ENCODE measurements around the gene WFDC5. TPM values are rescaled to one million over a fixed set of nuclear protein-coding genes. Genes with fewer than 3 reads are reported as not detected.

Gene WFDC5
- polyA plus RNA-seq, 1 of the 3 experiments (the other 2 are of a cell fraction) = 0.08 TPM

DNA sequence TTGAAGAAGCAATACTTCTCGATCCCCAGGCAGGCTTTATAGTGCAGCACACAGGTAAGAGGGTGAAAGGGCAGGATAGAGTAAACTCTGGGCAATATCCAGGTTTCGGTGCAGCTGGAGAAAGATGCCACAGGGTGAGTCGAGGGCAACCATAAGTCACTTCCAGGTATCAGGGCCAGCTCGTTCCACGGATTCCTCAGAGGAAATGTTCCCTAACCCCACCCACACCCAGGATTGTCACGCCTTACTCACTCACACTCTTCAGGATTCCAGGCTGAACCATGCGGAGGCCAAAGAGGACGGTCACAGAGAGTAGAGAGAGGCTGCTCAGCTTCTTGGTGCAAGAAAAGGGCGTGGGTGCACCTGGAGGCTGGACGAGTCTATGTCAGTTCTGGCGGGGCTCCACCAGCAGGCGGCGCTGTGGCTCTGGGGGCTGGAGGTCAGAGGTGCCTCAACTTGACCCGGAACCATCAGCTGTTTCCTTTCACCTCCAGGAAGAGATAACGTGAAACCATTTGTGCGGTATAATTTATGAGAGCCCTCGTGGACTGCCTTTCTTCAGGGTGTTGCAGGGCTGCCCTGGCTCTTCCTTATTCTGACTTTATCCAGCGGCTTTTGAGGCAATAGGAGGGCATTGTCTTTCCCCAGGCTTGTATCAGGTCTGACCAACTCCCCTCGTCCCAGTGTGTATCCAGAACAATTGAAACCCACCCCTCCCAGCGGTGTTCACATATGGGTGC is 23.8 kb upstream of the WFDC5 start:
- no peak overlapping the region for H3K27ac ChIP-seq (ENCODE audit: low read depth in 2 of 2, low read length in 1 of 2)
- H3K4me3 ChIP-seq (ENCODE audit: low read depth in 2 of 2, low read length in 1 of 2) = peak overlapping the region in 1 of 2 experiments; percentile 23; a peak in 1 of 4 replicates
- no peaks in the 10 kb centered on the region for H3K79me2 ChIP-seq (ENCODE audit: insufficient read depth)
- H3K9me3 ChIP-seq = no peaks in the 10 kb centered on the region
- ChIA-PET CTCF (interaction anchor here (0.6 to 2.6 kb wide), 16 partner anchors 9 to 606 kb away, joined by 3 to 20 read pairs (median 4); no protein-coding TSS in a partner anchor), POLR2A (no interaction called here)
- no peaks in the 10 kb centered on the region for H3K36me3 ChIP-seq (replicated peaks in 1 of 2; ENCODE audit: control insufficient read depth in 1 of 2, insufficient read depth in 2 of 2, low read length in 1 of 2)
- peaks cover 18% of the 10 kb centered on the region; the same call in 1 of the 2 replicates for H3K27me3 ChIP-seq (ENCODE audit: insufficient read depth)
- H2AFZ ChIP-seq (ENCODE audit: low read depth) = no peak overlapping the region
- no peaks in the 10 kb centered on the region for H3F3A ChIP-seq (replicated peaks; ENCODE audit: insufficient read depth)
- no peak overlapping the region for H3K9ac ChIP-seq
- H3K9me2 ChIP-seq = no peaks in the 10 kb centered on the region
- DNase-seq = peak; percentile 39
- 20% methylated on average over 20 of the region's 20 CpGs for WGBS (ENCODE audit: low lambda C conversion rate)
- no peaks in the 10 kb centered on the region for H4K20me1 ChIP-seq (ENCODE audit: insufficient read depth)
- TF ChIP-seq RAD21 (IDR thresholded peaks at IDR 0.05; ENCODE audit: low read length) (peak; percentile 42), GABPA (IDR thresholded peaks at IDR 0.05; ENCODE audit: low read depth) (peak; percentile 46), SMC3 (IDR thresholded peaks at IDR 0.05; ENCODE audit: low read depth, low read length) (peak; percentile 39; the same call in 1 of the 2 replicates), YY1 (IDR thresholded peaks at IDR 0.05; ENCODE audit: low read depth) (no peak)
- TF ChIP-seq, protein P1, sequence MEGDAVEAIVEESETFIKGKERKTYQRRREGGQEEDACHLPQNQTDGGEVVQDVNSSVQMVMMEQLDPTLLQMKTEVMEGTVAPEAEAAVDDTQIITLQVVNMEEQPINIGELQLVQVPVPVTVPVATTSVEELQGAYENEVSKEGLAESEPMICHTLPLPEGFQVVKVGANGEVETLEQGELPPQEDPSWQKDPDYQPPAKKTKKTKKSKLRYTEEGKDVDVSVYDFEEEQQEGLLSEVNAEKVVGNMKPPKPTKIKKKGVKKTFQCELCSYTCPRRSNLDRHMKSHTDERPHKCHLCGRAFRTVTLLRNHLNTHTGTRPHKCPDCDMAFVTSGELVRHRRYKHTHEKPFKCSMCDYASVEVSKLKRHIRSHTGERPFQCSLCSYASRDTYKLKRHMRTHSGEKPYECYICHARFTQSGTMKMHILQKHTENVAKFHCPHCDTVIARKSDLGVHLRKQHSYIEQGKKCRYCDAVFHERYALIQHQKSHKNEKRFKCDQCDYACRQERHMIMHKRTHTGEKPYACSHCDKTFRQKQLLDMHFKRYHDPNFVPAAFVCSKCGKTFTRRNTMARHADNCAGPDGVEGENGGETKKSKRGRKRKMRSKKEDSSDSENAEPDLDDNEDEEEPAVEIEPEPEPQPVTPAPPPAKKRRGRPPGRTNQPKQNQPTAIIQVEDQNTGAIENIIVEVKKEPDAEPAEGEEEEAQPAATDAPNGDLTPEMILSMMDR (IDR thresholded peaks at IDR 0.05) = peak; percentile 60
- no peak overlapping the region for H3K4me2 ChIP-seq
- no peaks in the 10 kb centered on the region for H3K4me1 ChIP-seq (ENCODE audit: control insufficient read depth in 1 of 2, insufficient read depth in 2 of 2, low read depth in 1 of 2, low read length in 1 of 2)

DNA sequence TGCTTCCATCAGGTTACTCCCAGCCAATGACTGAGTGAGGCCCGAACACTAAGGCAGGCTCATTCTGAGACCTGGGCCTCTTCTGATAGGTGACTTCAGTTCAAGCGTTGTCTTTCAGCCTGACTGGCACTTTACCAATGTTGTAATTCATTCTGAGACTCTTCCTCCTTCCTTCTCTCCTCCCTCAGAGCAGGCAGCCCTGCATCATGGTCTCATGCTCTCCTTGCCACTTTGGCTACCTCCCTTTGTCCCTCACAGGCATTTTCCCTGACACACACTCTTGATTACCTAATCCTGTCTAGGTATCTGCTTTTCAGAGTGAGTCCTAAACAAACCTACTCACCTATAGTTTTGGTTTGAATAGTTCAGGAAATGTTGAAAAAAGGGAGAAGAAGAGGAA is 21.9 kb upstream of the WFDC5 start:
- CTCF ChIA-PET = interaction anchor here (1.0 kb wide), 1 partner anchor 157 kb away, joined by 3 read pairs; no protein-coding TSS in a partner anchor
- 0% methylated on average over 2 of the region's 2 CpGs for WGBS (ENCODE audit: low lambda C conversion rate)
- Histone ChIP-seq H3K27me3 (ENCODE audit: insufficient read depth) (peaks cover 17% of the 10 kb centered on the region; the same call in 1 of the 2 replicates), H3K9ac (no peak overlapping the region), H3K79me2 (ENCODE audit: insufficient read depth) (no peaks in the 10 kb centered on the region), H3K4me1 (ENCODE audit: control insufficient read depth in 1 of 2, insufficient read depth in 2 of 2, low read depth in 1 of 2, low read length in 1 of 2) (no peaks in the 10 kb centered on the region), H3K36me3 (replicated peaks in 1 of 2; ENCODE audit: control insufficient read depth in 1 of 2, insufficient read depth in 2 of 2, low read length in 1 of 2) (no peaks in the 10 kb centered on the region), H3K27ac (ENCODE audit: low read depth in 2 of 2, low read length in 1 of 2) (no peak overlapping the region), H2AFZ (ENCODE audit: low read depth) (no peak overlapping the region), H3K4me3 (ENCODE audit: low read depth in 2 of 2, low read length in 1 of 2) (no peak overlapping the region), H3K4me2 (no peak overlapping the region), H3F3A (replicated peaks; ENCODE audit: insufficient read depth) (no peaks in the 10 kb centered on the region), H3K9me3 (no peaks in the 10 kb centered on the region), H4K20me1 (ENCODE audit: insufficient read depth) (no peaks in the 10 kb centered on the region), H3K9me2 (no peaks in the 10 kb centered on the region)
- no peak for TF ChIP-seq TAF1 (IDR thresholded peaks at IDR 0.05; ENCODE audit: borderline replicate concordance, low read depth, low read length)
- TF ChIP-seq CHD2 (IDR thresholded peaks at IDR 0.05; ENCODE audit: low read length, partially characterized antibody) = no peak
- no peak for TF ChIP-seq YY1 (IDR thresholded peaks at IDR 0.05; ENCODE audit: low read depth)
- no peak for TF ChIP-seq RFX5 (IDR thresholded peaks at IDR 0.05; ENCODE audit: low read length)
- TF ChIP-seq JUND (IDR thresholded peaks at IDR 0.05) = no peak
- TF ChIP-seq FOSL2 (IDR thresholded peaks at IDR 0.05; ENCODE audit: borderline replicate concordance, low read depth) = no peak
- no peak for TF ChIP-seq RXRA (IDR thresholded peaks at IDR 0.05; ENCODE audit: borderline replicate concordance, low read depth)
- no peak for TF ChIP-seq SMC3 (IDR thresholded peaks at IDR 0.05; ENCODE audit: low read depth, low read length)
- TF ChIP-seq NFIC (IDR thresholded peaks at IDR 0.05; ENCODE audit: borderline replicate concordance) = no peak
- TF ChIP-seq, protein P1 (IDR thresholded peaks at IDR 0.05) = no peak
- no peak for TF ChIP-seq RCOR1 (IDR thresholded peaks at IDR 0.05; ENCODE audit: low read length)
- no peak for DNase-seq
- POLR2A ChIA-PET = no interaction called here

Measured in SK-N-SH (cell line).